Bronchial epithelial cell (primary cell): ENCODE results near the gene ITLN2. TPM values are rescaled to one million over a fixed set of nuclear protein-coding genes. Genes with fewer than 3 reads are reported as not detected.
"Not testable (repeated sequence)": the region's sequence is repeated elsewhere in the genome, so short reads cannot be mapped to it uniquely, and the experiment has no call there.

Source experiments
- DNase-seq: peaks from one replicate; pipeline ENCODE4 v3.0.0-alpha.2; 2010; ENCODE audit warnings: low read depth
- FAIRE-seq: peaks from 2 replicates; lab custom pipeline; 2011; peaks lifted over from hg19 to GRCh38; lab: Jason Lieb, UNC
- H3K27me3 ChIP-seq: 2 replicates; pipeline ENCODE4 v1.5.1; 2011; ENCODE audit warnings: low read length; ENCODE audit not compliant: control insufficient read depth, insufficient read depth
- H3K36me3 ChIP-seq: 2 replicates; pipeline ENCODE4 v1.5.1; 2011; ENCODE audit warnings: low read length; ENCODE audit not compliant: control insufficient read depth, insufficient read depth
- H3K4me3 ChIP-seq: 2 replicates; pipeline ENCODE4 v1.5.1; 2011; ENCODE audit warnings: mild to moderate bottlenecking, low read depth, low read length, control low read depth
- CTCF ChIP-seq: IDR thresholded peaks from 2 replicates; pipeline ENCODE4 v1.5.1; 2011; ENCODE audit warnings: mild to moderate bottlenecking, moderate library complexity, low read length, control low read depth, inconsistent platforms; ENCODE audit not compliant: insufficient read depth, severe bottlenecking
- total RNA-seq: library from RNA; depleted of rRNA; stranded (reverse); fragments of >200 nt; gene quantifications from 2 replicates; pipeline ENCODE4 v1.2.1, GENCODE V29; 2014

ITLN2 gene
- total RNA-seq, 1 donor from 2014 or later, result 0.26 TPM

DNA sequence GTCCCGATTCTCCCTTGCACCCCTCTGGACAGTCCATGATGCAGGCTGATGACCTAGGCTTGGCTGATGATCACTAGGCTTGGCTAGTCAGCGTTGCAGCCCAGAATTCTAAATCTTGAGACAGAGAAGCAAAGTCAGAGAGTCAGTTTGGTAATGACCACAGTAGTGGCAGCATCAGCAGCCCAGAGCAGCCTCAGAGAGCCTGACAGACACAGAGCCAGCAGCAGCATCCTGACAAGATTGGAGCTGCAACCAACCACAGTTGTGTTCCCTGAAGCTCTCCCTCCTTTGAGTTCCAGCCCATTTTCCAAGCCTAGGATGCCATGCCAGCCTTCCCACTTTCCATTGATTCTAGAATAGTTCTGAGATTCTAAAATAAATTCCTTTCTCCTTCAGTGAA, 52.8 kb downstream of the ITLN2 start:
- Histone ChIP-seq H3K27me3 (no peaks in the 10 kb centered on the region), H3K36me3 (no peaks in the 10 kb centered on the region), H3K4me3 (no peak overlapping the region)
- peak; percentile 18 for FAIRE-seq
- no peak for DNase-seq
- TF ChIP-seq CTCF, result no peak

DNA sequence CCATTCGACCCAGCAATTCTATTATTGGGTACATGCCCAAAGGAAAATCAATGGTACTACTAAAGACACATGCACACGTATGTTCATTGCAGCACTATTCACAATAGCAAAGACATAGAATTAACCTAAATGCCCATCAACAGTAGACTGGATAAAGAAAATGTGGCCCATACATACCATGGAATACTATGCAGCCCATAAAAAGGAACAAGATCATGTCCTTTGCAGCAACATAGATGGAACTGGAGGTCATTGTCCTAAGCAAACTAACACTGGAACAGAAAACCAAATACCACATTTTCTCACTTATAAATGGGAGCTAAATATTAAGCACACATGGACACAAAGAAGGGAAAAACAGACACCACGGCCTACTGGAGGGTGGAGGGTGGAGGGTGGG, 53.9 kb downstream of the ITLN2 start:
- not testable (repeated sequence) for FAIRE-seq, H3K27me3 ChIP-seq, H3K4me3 ChIP-seq, DNase-seq, H3K36me3 ChIP-seq

Other genes with a start within 250 kb of the ITLN2 start
- not detected in 2 replicates for gene CD48, start 243.0 kb downstream of the ITLN2 start, total RNA-seq
- gene SLAMF7, start 215.6 kb downstream of the ITLN2 start, total RNA-seq, result 0.79 and 3.3 TPM in 2 replicates
- under 0.01 TPM in 1 of 2 replicates, not detected in the other for gene LY9, start 158.6 kb downstream of the ITLN2 start, total RNA-seq
- under 0.01 TPM in 2 replicates for gene CD244, start 91.9 kb downstream of the ITLN2 start, total RNA-seq
- gene ITLN1, start 69.6 kb downstream of the ITLN2 start, total RNA-seq, result not detected in 2 replicates
- gene F11R, start 66.3 kb upstream of the ITLN2 start, total RNA-seq, result 269 and 280 TPM in 2 replicates
- 55.5 and 87.1 TPM in 2 replicates for gene TSTD1, start 84.2 kb upstream of the ITLN2 start, total RNA-seq
- gene USF1, start 91.2 kb upstream of the ITLN2 start, total RNA-seq, result 58.4 and 70.2 TPM in 2 replicates
- 1.3 and 3.1 TPM in 2 replicates for gene ARHGAP30, start 115.1 kb upstream of the ITLN2 start, total RNA-seq
- gene NECTIN4, start 134.7 kb upstream of the ITLN2 start, total RNA-seq, result 108 and 200 TPM in 2 replicates
- 1.3 and 5.0 TPM in 2 replicates for gene KLHDC9, start 143.6 kb upstream of the ITLN2 start, total RNA-seq
- gene PFDN2, start 163.2 kb upstream of the ITLN2 start, total RNA-seq, result 204 and 224 TPM in 2 replicates
- 40.5 and 58.2 TPM in 2 replicates for gene NIT1, start 163.3 kb upstream of the ITLN2 start, total RNA-seq
- 26.9 and 31.9 TPM in 2 replicates for gene DEDD, start 177.9 kb upstream of the ITLN2 start, total RNA-seq
- 93.5 and 94.3 TPM in 2 replicates for gene UFC1, start 199.2 kb upstream of the ITLN2 start, total RNA-seq
- 3.9 and 4.7 TPM in 2 replicates for gene USP21, start 204.7 kb upstream of the ITLN2 start, total RNA-seq
- gene PPOX, start 211.6 kb upstream of the ITLN2 start, total RNA-seq, result 10.0 and 11.0 TPM in 2 replicates
- gene B4GALT3, start 222.7 kb upstream of the ITLN2 start, total RNA-seq, result 11.5 and 12.9 TPM in 2 replicates
- gene ADAMTS4, start 244.2 kb upstream of the ITLN2 start, total RNA-seq, result under 0.01 TPM in 1 of 2 replicates, not detected in the other
- 131 and 132 TPM in 2 replicates for gene NDUFS2, start 247.6 kb upstream of the ITLN2 start, total RNA-seq